HL-60 (cell line): ENCODE measurements around the gene C22orf39.

Source experiments
- DNase-seq, 2 experiments: peaks; one replicate each; pipeline ENCODE4 v3.0.0-alpha.2; 2010 to 2020; ENCODE audit warnings: low read depth in 1 of 2, low spot score in 1 of 2
- H3K27ac ChIP-seq: fragments of 250-450 bp; sonication (Bioruptor Pico); replicated peaks from 2 replicates; pipeline ENCODE4 v1.5.1; 2020; ENCODE audit warnings: mild to moderate bottlenecking, moderate library complexity
- H3K27me3 ChIP-seq: fragments of 250-450 bp; sonication (Bioruptor Pico); 2 replicates; pipeline ENCODE4 v1.5.1; 2021; ENCODE audit warnings: mild to moderate bottlenecking, moderate library complexity; ENCODE audit not compliant: insufficient read depth, poor library complexity, severe bottlenecking
- H3K4me3 ChIP-seq: replicated peaks from 2 replicates; pipeline ENCODE4 v1.5.1; 2011; ENCODE audit warnings: mild to moderate bottlenecking, control low read depth, low read length; ENCODE audit not compliant: insufficient read depth
- GABPA ChIP-seq: IDR thresholded peaks from 2 replicates; pipeline ENCODE4 v1.6.1; 2012; ENCODE audit warnings: low read depth
- POLR2AphosphoS5 ChIP-seq: IDR thresholded peaks from 2 replicates; pipeline ENCODE4 v1.6.1; 2012; ENCODE audit warnings: low read depth
- SPI1 ChIP-seq: IDR thresholded peaks from 2 replicates; pipeline ENCODE4 v1.6.1; 2012; ENCODE audit warnings: low read depth, mild to moderate bottlenecking, borderline replicate concordance
- TF ChIP-seq, protein P1 (sequence below): IDR thresholded peaks from one replicate; pipeline ENCODE4 v1.5.1; 2011; ENCODE audit warnings: low read length, control low read depth, inconsistent platforms; ENCODE audit not compliant: insufficient read depth
- TF ChIP-seq, protein P2 (sequence below): IDR thresholded peaks from 2 replicates; pipeline ENCODE4 v1.6.1; 2012; ENCODE audit warnings: low read depth; ENCODE audit not compliant: insufficient replicate concordance

Gene C22orf39

DNA sequence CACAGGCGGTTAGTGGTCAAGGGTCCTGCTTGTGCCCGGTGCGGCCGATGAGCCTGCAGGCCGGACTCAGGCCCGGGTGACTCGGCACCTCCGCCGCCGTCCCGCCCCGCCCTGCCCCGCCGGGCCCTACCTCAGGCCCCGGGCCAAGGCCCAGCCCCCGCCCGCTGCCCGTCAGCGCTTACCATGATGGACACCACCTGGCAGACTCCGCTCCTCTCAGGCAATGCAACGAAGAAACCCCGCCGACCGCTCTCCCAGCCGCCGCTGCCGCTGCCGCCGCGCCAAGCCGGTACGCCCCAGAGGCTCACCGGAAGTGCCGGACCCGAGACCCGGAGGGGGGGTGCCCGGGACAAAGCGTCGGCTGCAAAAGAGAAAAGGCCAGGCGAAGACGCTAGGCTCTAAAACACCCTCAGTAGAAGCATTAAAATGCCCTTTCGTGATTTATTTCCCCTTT is 31.4 kb upstream of the C22orf39 start, which contains the start of gene UFD1:
Gene UFD1 (minus strand): TSS at position 293 of the 454 bp plus-strand sequence. CDS start 108 bp downstream, at position 185.
- Histone ChIP-seq H3K4me3 (peak within 1 kb of the TSS; percentile 100), H3K27me3 (no peaks in the 10 kb centered on the region), H3K27ac (peak within 1 kb of the TSS; percentile 100)
- peak; percentile 65 to 80 for DNase-seq
- TF ChIP-seq, protein P1, sequence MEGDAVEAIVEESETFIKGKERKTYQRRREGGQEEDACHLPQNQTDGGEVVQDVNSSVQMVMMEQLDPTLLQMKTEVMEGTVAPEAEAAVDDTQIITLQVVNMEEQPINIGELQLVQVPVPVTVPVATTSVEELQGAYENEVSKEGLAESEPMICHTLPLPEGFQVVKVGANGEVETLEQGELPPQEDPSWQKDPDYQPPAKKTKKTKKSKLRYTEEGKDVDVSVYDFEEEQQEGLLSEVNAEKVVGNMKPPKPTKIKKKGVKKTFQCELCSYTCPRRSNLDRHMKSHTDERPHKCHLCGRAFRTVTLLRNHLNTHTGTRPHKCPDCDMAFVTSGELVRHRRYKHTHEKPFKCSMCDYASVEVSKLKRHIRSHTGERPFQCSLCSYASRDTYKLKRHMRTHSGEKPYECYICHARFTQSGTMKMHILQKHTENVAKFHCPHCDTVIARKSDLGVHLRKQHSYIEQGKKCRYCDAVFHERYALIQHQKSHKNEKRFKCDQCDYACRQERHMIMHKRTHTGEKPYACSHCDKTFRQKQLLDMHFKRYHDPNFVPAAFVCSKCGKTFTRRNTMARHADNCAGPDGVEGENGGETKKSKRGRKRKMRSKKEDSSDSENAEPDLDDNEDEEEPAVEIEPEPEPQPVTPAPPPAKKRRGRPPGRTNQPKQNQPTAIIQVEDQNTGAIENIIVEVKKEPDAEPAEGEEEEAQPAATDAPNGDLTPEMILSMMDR = no peak
- TF ChIP-seq POLR2AphosphoS5 = peak; percentile 35; the same call in 1 of the 2 replicates
- peak; percentile 86 for TF ChIP-seq GABPA
- TF ChIP-seq, protein P2, sequence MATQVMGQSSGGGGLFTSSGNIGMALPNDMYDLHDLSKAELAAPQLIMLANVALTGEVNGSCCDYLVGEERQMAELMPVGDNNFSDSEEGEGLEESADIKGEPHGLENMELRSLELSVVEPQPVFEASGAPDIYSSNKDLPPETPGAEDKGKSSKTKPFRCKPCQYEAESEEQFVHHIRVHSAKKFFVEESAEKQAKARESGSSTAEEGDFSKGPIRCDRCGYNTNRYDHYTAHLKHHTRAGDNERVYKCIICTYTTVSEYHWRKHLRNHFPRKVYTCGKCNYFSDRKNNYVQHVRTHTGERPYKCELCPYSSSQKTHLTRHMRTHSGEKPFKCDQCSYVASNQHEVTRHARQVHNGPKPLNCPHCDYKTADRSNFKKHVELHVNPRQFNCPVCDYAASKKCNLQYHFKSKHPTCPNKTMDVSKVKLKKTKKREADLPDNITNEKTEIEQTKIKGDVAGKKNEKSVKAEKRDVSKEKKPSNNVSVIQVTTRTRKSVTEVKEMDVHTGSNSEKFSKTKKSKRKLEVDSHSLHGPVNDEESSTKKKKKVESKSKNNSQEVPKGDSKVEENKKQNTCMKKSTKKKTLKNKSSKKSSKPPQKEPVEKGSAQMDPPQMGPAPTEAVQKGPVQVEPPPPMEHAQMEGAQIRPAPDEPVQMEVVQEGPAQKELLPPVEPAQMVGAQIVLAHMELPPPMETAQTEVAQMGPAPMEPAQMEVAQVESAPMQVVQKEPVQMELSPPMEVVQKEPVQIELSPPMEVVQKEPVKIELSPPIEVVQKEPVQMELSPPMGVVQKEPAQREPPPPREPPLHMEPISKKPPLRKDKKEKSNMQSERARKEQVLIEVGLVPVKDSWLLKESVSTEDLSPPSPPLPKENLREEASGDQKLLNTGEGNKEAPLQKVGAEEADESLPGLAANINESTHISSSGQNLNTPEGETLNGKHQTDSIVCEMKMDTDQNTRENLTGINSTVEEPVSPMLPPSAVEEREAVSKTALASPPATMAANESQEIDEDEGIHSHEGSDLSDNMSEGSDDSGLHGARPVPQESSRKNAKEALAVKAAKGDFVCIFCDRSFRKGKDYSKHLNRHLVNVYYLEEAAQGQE = no peak
- no peak for TF ChIP-seq SPI1

DNA sequence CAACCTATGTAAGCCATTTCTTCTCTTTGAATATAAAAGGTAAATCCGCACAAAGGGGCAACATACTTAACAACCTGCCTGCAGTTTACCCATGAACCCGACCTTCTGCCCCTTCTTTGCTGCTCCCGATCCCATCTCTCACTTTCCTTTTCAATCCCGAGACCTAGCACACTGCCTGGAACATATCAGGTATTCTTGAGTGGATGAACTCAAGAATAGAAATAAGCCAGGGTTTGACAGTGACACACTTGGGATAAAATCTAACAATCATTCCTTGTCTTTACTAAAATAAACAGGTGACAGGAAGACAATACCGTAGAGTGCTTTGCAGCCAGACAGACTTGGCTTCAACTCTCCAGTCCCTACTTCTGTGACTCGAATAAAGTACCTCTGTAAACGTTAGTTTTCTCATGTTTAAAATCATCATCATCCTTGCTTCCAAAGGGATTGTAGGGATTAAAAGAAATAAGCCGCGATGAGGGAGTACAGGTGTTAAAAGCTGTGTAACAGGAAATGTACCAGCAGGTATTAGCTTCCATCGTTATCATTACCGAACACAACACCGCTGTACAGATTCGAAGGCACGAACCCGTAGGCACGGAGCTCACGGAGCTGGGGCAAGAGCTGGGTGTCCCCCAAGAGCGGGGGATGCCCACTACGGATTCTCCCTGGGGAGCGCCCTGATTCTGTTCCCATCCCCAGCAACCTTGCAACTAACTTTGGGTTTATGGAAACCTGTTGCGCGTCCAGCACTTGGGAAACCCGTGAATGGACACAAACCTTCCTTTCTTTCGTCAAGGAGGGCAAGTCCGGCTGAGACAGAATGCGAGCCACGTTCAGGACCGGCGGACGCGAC is 30.8 kb upstream of the C22orf39 start:
- peak overlapping the region; percentile 100 for H3K4me3 ChIP-seq
- no peak for DNase-seq
- peak overlapping the region; percentile 100 for H3K27ac ChIP-seq
- TF ChIP-seq GABPA (no peak), SPI1 (no peak), POLR2AphosphoS5 (no peak)
- TF ChIP-seq, protein P2 = no peak
- TF ChIP-seq, protein P1 = no peak
- no peaks in the 10 kb centered on the region for H3K27me3 ChIP-seq

DNA sequence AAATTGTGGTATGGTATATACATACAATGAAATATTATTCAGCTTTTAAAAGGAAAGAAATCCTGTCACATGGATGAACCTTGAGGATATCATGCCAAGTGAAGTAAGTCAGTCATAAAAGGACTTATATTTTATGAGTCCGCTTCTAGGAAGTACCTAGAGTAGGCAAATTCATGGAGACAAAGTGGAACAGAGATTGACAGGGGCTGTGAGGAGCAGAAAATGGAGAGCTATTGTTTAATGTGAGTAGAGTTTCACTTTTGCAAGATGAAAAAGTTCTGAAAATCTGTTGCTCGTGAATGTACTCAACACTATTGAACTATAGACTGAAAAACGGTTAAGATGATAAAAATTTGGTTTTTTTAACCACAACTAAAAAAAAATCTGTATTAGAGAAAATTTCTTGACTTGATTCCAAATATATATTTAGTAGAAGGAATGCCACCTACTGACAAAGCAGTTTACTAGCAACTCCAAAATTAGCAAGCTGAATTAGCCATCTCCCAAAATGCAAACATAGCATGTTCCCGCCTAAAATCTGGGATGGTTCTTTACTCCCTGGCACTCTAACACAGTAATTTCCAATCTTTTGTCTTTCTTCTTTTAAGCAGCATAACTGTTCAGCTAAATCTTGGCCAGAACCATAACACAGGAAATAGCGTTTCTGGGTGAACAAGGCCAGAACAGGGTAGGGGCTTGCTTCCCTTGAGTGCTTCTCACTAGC is 30.0 kb upstream of the C22orf39 start:
- no peaks in the 10 kb centered on the region for H3K27me3 ChIP-seq
- H3K27ac ChIP-seq = no peak overlapping the region
- DNase-seq = no peak
- peak overlapping the region; percentile 100 for H3K4me3 ChIP-seq
- TF ChIP-seq, protein P2 = no peak
- TF ChIP-seq SPI1 = no peak
